B cell (primary cell): ENCODE results near the gene EPM2AIP1. TPM values are rescaled to one million over a fixed set of nuclear protein-coding genes. Genes with fewer than 3 reads are reported as not detected.
A peak's percentile ranks its signal among the peaks of the same experiment; 100 is the strongest.

ENCODE experiments used
- ATAC-seq: fragments of 200-7000 bp; cut with Tn5 transposase; one replicate; pipeline ENCODE4 v1.10.0; 2021; ENCODE audit warnings: low read depth, mild to moderate bottlenecking, moderate number of reproducible peaks, moderate library complexity
- CTCF ChIA-PET: fragments of 350-600 bp; sonication (Branson Sonifier 250); formaldehyde crosslinking; loops from one replicate; lab custom pipeline; 2021; ENCODE audit warnings: antibody characterized with exemption, inconsistent platforms; lab: Charles Lee
- POLR2A ChIA-PET: fragments of 350-600 bp; sonication (Branson Sonifier 250); formaldehyde crosslinking; loops from one replicate; lab custom pipeline; 2021; ENCODE audit warnings: antibody characterized with exemption; lab: Charles Lee
- DNase-seq: peaks from one replicate; pipeline ENCODE4 v3.0.0; 2013
- H2AFZ ChIP-seq: 2 replicates; pipeline ENCODE4 v1.6.1; 2012; ENCODE audit warnings: mild to moderate bottlenecking, low read depth, low read length; ENCODE audit not compliant: insufficient read depth, poor library complexity, severe bottlenecking
- H3K27ac ChIP-seq, 2 donors: 1 replicate in 1 of 2; 2 replicates in 1 of 2; pipeline ENCODE4 v1.5.1; 2012 to 2013; ENCODE audit warnings: low read length in 2 of 2, mild to moderate bottlenecking in 2 of 2, moderate library complexity in 1 of 2
- H3K27me3 ChIP-seq, 4 experiments: fragments of 200-600 bp in 1 of 4; sonication (generic) in 1 of 4; replicated peaks in 1 of 4; 1 replicate in 2 of 4; 2 replicates in 2 of 4; pipeline versions ENCODE4 v1.6.1 to v1.7.0; 2013 to 2016; ENCODE audit warnings: low read length in 3 of 4, mild to moderate bottlenecking in 2 of 4, mixed read lengths in 1 of 4, moderate library complexity in 1 of 4; ENCODE audit not compliant: insufficient read depth in 4 of 4, control insufficient read depth in 3 of 4; ENCODE audit errors: control extremely low read depth in 1 of 4
- H3K36me3 ChIP-seq, 2 experiments: replicated peaks in 1 of 2; 1 replicate in 1 of 2; 2 replicates in 1 of 2; pipeline versions ENCODE4 v1.6.1 to v1.7.1; 2013; ENCODE audit warnings: low read length in 1 of 2; ENCODE audit not compliant: insufficient read depth in 2 of 2, control insufficient read depth in 1 of 2; ENCODE audit errors: control extremely low read depth in 1 of 2, extremely low read depth in 1 of 2
- H3K4me1 ChIP-seq, 2 donors: fragments of 200-600 bp in 1 of 2; sonication (generic) in 1 of 2; 1 replicate in 1 of 2; 2 replicates in 1 of 2; pipeline versions ENCODE4 v1.5.1 to v1.6.1; 2013 to 2017; ENCODE audit warnings: low read length in 2 of 2; ENCODE audit not compliant: control insufficient read depth in 2 of 2, insufficient read depth in 2 of 2
- H3K4me2 ChIP-seq: replicated peaks from 2 replicates; pipeline ENCODE3; 2012; ENCODE audit warnings: mild to moderate bottlenecking, low read depth, low read length; ENCODE audit not compliant: poor library complexity, severe bottlenecking
- H3K4me3 ChIP-seq, 5 experiments: fragments of 200-600 bp in 1 of 5; sonication (generic) in 1 of 5; 1 replicate in 3 of 5; 2 replicates in 2 of 5; pipeline versions ENCODE4 v1.5.1 to v1.7.0; 2011 to 2016; ENCODE audit warnings: low read length in 4 of 5, mild to moderate bottlenecking in 4 of 5, low read depth in 2 of 5, control low read depth in 1 of 5, moderate library complexity in 1 of 5; ENCODE audit not compliant: insufficient read depth in 1 of 5; ENCODE audit errors: control extremely low read depth in 1 of 5, extremely low read depth in 1 of 5
- H3K79me2 ChIP-seq: fragments of 200-600 bp; sonication (generic); one replicate; pipeline ENCODE4 v1.6.0; 2016; ENCODE audit warnings: low read length; ENCODE audit not compliant: control insufficient read depth, insufficient read depth
- H3K9ac ChIP-seq: fragments of 200-600 bp; sonication (generic); 2 replicates; pipeline ENCODE4 v1.6.1; 2017; ENCODE audit warnings: mild to moderate bottlenecking, low read length, moderate library complexity
- H3K9me3 ChIP-seq, 3 donors: one replicate each; pipeline versions ENCODE4 v1.6.1 to v1.7.1; 2013; ENCODE audit warnings: low read length in 2 of 3; ENCODE audit not compliant: control insufficient read depth in 2 of 3, insufficient read depth in 1 of 3; ENCODE audit errors: control extremely low read depth in 1 of 3
- H4K20me1 ChIP-seq: 2 replicates; pipeline ENCODE4 v1.6.0; 2012; ENCODE audit warnings: mild to moderate bottlenecking, low read length; ENCODE audit not compliant: insufficient read depth, control insufficient read depth, poor library complexity, severe bottlenecking
- H3K27ac Mint-ChIP-seq: one replicate; pipeline ENCODE4 v1.8.0; 2021; ENCODE audit warnings: mixed read lengths
- H3K27me3 Mint-ChIP-seq: one replicate; pipeline ENCODE4 v1.8.0; 2021; ENCODE audit warnings: mixed read lengths
- H3K4me1 Mint-ChIP-seq: one replicate; pipeline ENCODE4 v1.8.0; 2021; ENCODE audit warnings: mixed read lengths
- H3K4me3 Mint-ChIP-seq: one replicate; pipeline ENCODE4 v1.8.0; 2021; ENCODE audit warnings: mixed read lengths
- H3K9me3 Mint-ChIP-seq: one replicate; pipeline ENCODE4 v1.8.0; 2022; ENCODE audit warnings: mixed read lengths; ENCODE audit not compliant: insufficient read depth
- EZH2 ChIP-seq: IDR thresholded peaks from 2 replicates; pipeline ENCODE4 v1.6.1; 2012; ENCODE audit warnings: borderline replicate concordance, low read depth, mild to moderate bottlenecking, moderate library complexity, low read length; ENCODE audit not compliant: insufficient read depth, poor library complexity, severe bottlenecking
- WGBS: methylation state at CpG from one replicate; pipeline ENCODE4 v1.1.5; 2013; ENCODE audit warnings: missing lambda C conversion rate; ENCODE audit not compliant: insufficient coverage; 5-methylcytosine and 5-hydroxymethylcytosine counted together
- intact Hi-C: fragments of 100-400 bp; cut with micrococcal nuclease; formaldehyde crosslinking; loops from one replicate; pipeline ENCODE4 v1.10.0; 2022
- polyA plus RNA-seq: library from polyadenylated mRNA; depleted of rRNA; stranded (reverse); fragments of >200 nt; gene quantifications from 2 replicates; pipeline ENCODE4 v1.2.3, GENCODE V29; 2012
- total RNA-seq, 2 donors: library from RNA; stranded (reverse); fragments of 120-200 nt in 1 of 2; gene quantifications; 1 replicate in 1 of 2; 2 replicates in 1 of 2; pipeline versions ENCODE4 v1.2.3 to v1.2.4, GENCODE V29; 2013 to 2022
- TF ChIP-seq, protein P1 (sequence below): fragments of 200-600 bp; IDR thresholded peaks from one replicate; pipeline ENCODE4 v1.8.0; 2022; ENCODE audit warnings: antibody characterized with exemption, mild to moderate bottlenecking

Gene EPM2AIP1
- total and polyA plus RNA-seq, 2 donors (not counting 1 experiment from before 2014, with no cell fraction given): 13.5 to 42.4 TPM

DNA sequence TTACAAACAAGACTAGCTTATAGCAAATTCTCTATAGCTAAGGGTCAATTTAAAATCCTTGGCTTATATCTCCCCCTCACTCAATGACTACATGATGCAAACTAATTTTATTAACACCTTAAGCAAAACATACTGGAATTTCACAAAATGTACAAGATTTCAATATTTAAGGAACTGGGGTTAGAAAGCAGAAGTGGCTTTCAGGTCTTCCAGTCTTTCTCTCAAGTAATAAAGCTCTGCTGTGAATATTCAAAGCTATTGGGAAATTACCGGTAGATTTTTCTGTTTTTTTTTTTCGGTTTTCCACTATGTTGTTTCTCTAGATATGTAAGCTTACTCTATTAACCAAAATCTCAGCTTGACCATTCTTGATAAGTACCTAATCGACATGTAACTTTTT, 3.9 kb downstream of the EPM2AIP1 start:
- ATAC-seq (no peak), DNase-seq (peak; percentile 64)
- peak overlapping the region; percentile 1 for H3K27ac Mint-ChIP-seq
- POLR2A ChIA-PET: interaction anchor here (0.6 to 1.6 kb wide), 5 partner anchors 11 to 137 kb away, joined by 3 to 7 read pairs (median 4); no protein-coding TSS in a partner anchor
- TF ChIP-seq EZH2: no peak
- TF ChIP-seq, protein P1, sequence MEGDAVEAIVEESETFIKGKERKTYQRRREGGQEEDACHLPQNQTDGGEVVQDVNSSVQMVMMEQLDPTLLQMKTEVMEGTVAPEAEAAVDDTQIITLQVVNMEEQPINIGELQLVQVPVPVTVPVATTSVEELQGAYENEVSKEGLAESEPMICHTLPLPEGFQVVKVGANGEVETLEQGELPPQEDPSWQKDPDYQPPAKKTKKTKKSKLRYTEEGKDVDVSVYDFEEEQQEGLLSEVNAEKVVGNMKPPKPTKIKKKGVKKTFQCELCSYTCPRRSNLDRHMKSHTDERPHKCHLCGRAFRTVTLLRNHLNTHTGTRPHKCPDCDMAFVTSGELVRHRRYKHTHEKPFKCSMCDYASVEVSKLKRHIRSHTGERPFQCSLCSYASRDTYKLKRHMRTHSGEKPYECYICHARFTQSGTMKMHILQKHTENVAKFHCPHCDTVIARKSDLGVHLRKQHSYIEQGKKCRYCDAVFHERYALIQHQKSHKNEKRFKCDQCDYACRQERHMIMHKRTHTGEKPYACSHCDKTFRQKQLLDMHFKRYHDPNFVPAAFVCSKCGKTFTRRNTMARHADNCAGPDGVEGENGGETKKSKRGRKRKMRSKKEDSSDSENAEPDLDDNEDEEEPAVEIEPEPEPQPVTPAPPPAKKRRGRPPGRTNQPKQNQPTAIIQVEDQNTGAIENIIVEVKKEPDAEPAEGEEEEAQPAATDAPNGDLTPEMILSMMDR: no peak
- Histone ChIP-seq H3K9me3 (no peaks in the 10 kb centered on the region), H3K27me3 (no peaks in the 10 kb centered on the region), H4K20me1 (no peaks in the 10 kb centered on the region), H2AFZ (no peak overlapping the region), H3K4me1 (peaks cover 42 to 50% of the 10 kb centered on the region in 2 donors), H3K27ac (peak overlapping the region; percentile 14 to 76), H3K36me3 (peaks cover 12 to 36% of the 10 kb centered on the region in 2 experiments), H3K9ac (peak overlapping the region; percentile 37), H3K4me2 (peak overlapping the region; percentile 89), H3K79me2 (peaks cover 45% of the 10 kb centered on the region), H3K4me3 (peak overlapping the region in 3 of 5 experiments; percentile 18 to 48 (median 29))
- intact Hi-C loops: no loop called here
- CTCF ChIA-PET: interaction anchor here (0.7 to 2.2 kb wide), 5 partner anchors 19 to 162 kb away, joined by 4 to 15 read pairs (median 5); no protein-coding TSS in a partner anchor
- no peaks in the 10 kb centered on the region for H3K9me3 Mint-ChIP-seq
- H3K4me3 Mint-ChIP-seq: peak overlapping the region; percentile 57
- H3K27me3 Mint-ChIP-seq: no peaks in the 10 kb centered on the region
- no CpG with 5 or more reads among the region's 3 CpGs for WGBS
- peaks cover 44% of the 10 kb centered on the region for H3K4me1 Mint-ChIP-seq

- Histone ChIP-seq H4K20me1 (no peaks in the 10 kb centered on the region), H3K9me3 (no peaks in the 10 kb centered on the region), H2AFZ (no peak overlapping the region), H3K4me3 (peak overlapping the region in 4 of 5 experiments; percentile 9 to 48 (median 20)), H3K36me3 (peaks cover 14 to 41% of the 10 kb centered on the region in 2 experiments), H3K4me1 (peaks cover 40 to 48% of the 10 kb centered on the region in 2 donors), H3K27me3 (no peaks in the 10 kb centered on the region), H3K79me2 (peaks cover 45% of the 10 kb centered on the region), H3K9ac (peak overlapping the region; percentile 17), H3K4me2 (peak overlapping the region; percentile 89), H3K27ac (peak overlapping the region; percentile 53 to 76)
- peak overlapping the region; percentile 69 for H3K4me3 Mint-ChIP-seq
- CTCF ChIA-PET: interaction anchor here (0.5 to 2.2 kb wide), 3 partner anchors 30 to 119 kb away, joined by 3 to 15 read pairs (median 5); no protein-coding TSS in a partner anchor
- no CpG with 5 or more reads among the region's 2 CpGs for WGBS
- TF ChIP-seq EZH2: no peak
- TF ChIP-seq, protein P1: no peak
- H3K4me1 Mint-ChIP-seq: peaks cover 44% of the 10 kb centered on the region
- no peaks in the 10 kb centered on the region for H3K27me3 Mint-ChIP-seq
- DNase-seq: peak; percentile 61
- ATAC-seq: no peak
- intact Hi-C loops: no loop called here
- H3K27ac Mint-ChIP-seq: peak overlapping the region; percentile 33
- H3K9me3 Mint-ChIP-seq: no peaks in the 10 kb centered on the region
- POLR2A ChIA-PET: interaction anchor here (0.9 to 1.6 kb wide), 2 partner anchors 10 to 95 kb away, joined by 3 to 4 read pairs; no protein-coding TSS in a partner anchor
Measured at GRCh38 chr3:36988356-36988755, 4.6 kb downstream of the EPM2AIP1 start.
